HepG2 (cell line): ENCODE data around the gene PRRT2. TPM values are rescaled to one million over a fixed set of nuclear protein-coding genes. Genes with fewer than 3 reads are reported as not detected.

Experiments
- DBP ChIP-seq: sonication (generic); formaldehyde crosslinking; IDR thresholded peaks from 2 replicates; pipeline ENCODE4 v1.4.0; 2020; ENCODE audit warnings: missing genetic modification reagents; ENCODE audit errors: not compliant biosample characterization
- FOXO4 ChIP-seq: sonication (generic); formaldehyde crosslinking; conservative IDR thresholded peaks from 2 replicates; pipeline ENCODE4 v1.8.1; 2023; ENCODE audit warnings: missing genetic modification reagents
- GATAD1 ChIP-seq: IDR thresholded peaks from 2 replicates; pipeline ENCODE4 v1.6.1; 2016; ENCODE audit warnings: missing genetic modification reagents, missing compliant biosample characterization
- KIAA2018 ChIP-seq: sonication (generic); formaldehyde crosslinking; IDR thresholded peaks from 2 replicates; pipeline ENCODE4 v1.5.0; 2020; ENCODE audit warnings: mild to moderate bottlenecking, missing genetic modification reagents, borderline replicate concordance
- MAFF ChIP-seq: IDR thresholded peaks from 2 replicates; pipeline ENCODE4 v1.6.1; 2011; ENCODE audit warnings: low read depth, low read length, improper control_type of control experiment
- NFIB ChIP-seq: sonication (generic); formaldehyde crosslinking; IDR thresholded peaks from 2 replicates; pipeline ENCODE4 v1.9.0; 2021; ENCODE audit warnings: missing genetic modification reagents, mild to moderate bottlenecking, borderline replicate concordance
- NR3C1 ChIP-seq: sonication (generic); formaldehyde crosslinking; IDR thresholded peaks from 2 replicates; pipeline ENCODE4 v1.4.0; 2020; ENCODE audit warnings: missing genetic modification reagents
- RCOR2 ChIP-seq: IDR thresholded peaks from 2 replicates; pipeline ENCODE4 v1.6.1; 2016; ENCODE audit warnings: missing biosample characterization, missing genetic modification reagents
- RFXANK ChIP-seq: IDR thresholded peaks from 2 replicates; pipeline ENCODE4 v1.6.1; 2016
- SATB2 ChIP-seq: sonication (generic); formaldehyde crosslinking; IDR thresholded peaks from 2 replicates; pipeline ENCODE4 v1.5.0; 2020; ENCODE audit warnings: missing genetic modification reagents
- ZBTB20 ChIP-seq: sonication (generic); formaldehyde crosslinking; IDR thresholded peaks from 2 replicates; pipeline ENCODE4 v1.8.1; 2023; ENCODE audit warnings: missing genetic modification reagents, low read depth, mild to moderate bottlenecking, borderline replicate concordance
- ZBTB4 ChIP-seq: sonication (generic); formaldehyde crosslinking; IDR thresholded peaks from 2 replicates; pipeline ENCODE4 v1.4.0; 2020; ENCODE audit warnings: missing genetic modification reagents, mild to moderate bottlenecking, borderline replicate concordance
- ZNF256 ChIP-seq: sonication (generic); formaldehyde crosslinking; conservative IDR thresholded peaks from 2 replicates; pipeline ENCODE4 v1.4.0; 2020; ENCODE audit warnings: missing genetic modification reagents
- ZNF576 ChIP-seq: sonication (generic); formaldehyde crosslinking; IDR thresholded peaks from 2 replicates; pipeline ENCODE4 v1.4.0; 2020; ENCODE audit warnings: mild to moderate bottlenecking, missing genetic modification reagents
- ZNF841 ChIP-seq: sonication (generic); formaldehyde crosslinking; IDR thresholded peaks from 2 replicates; pipeline ENCODE4 v1.8.1; 2023; ENCODE audit warnings: missing genetic modification reagents, borderline replicate concordance
- polyA plus RNA-seq, 8 experiments: library from polyadenylated mRNA; depleted of rRNA in 3 of 8; stranded (reverse) in 7 of 8; unstranded in 1 of 8; fragments of >200 nt; fragmentation: Illumina TruSeq in 4 of 8; extraction: Trizol in 4 of 8; gene quantifications; 2 replicates each; pipeline versions ENCODE4 v1.2.1 to v1.2.3, GENCODE V29; 2011 to 2016; ENCODE audit warnings: low read depth in 4 of 8, missing spikeins in 1 of 8, mixed read lengths in 1 of 8; ENCODE audit not compliant: insufficient read depth in 1 of 8
- total RNA-seq, 5 experiments: library from RNA; depleted of rRNA; stranded (reverse); fragments of >200 nt; fragmentation: Illumina TruSeq; extraction: Trizol; gene quantifications; 2 replicates each; pipeline ENCODE4 v1.2.3, GENCODE V29; 2016; ENCODE audit warnings: low read depth in 1 of 5

Gene PRRT2
- total and polyA plus RNA-seq, 2 of the 13 experiments (the other 11 are each of a cell fraction or from before 2014, with no cell fraction given), result 0.51 to 1.1 TPM

- no peak for TF ChIP-seq KIAA2018 (CRISPR knock-in tag)
- TF ChIP-seq MAFF, result no peak
- TF ChIP-seq RCOR2 (CRISPR knock-in tag), result 0 out of 2 replicates have a peak, but pooled peaks have one; percentile 38
- TF ChIP-seq GATAD1 (CRISPR knock-in tag), result peak; percentile 90
- TF ChIP-seq ZBTB4 (CRISPR knock-in tag), result no peak
- no peak for TF ChIP-seq ZNF841 (CRISPR knock-in tag)
- peak; percentile 88 for TF ChIP-seq RFXANK (CRISPR knock-in tag)
- TF ChIP-seq SATB2 (CRISPR knock-in tag), result no peak; the same call in 1 of the 2 replicates
- no peak for TF ChIP-seq NFIB (CRISPR knock-in tag)
- TF ChIP-seq NR3C1 (CRISPR knock-in tag), result no peak
- no peak for TF ChIP-seq DBP
- no peak for TF ChIP-seq ZBTB20 (CRISPR knock-in tag)
- no peak for TF ChIP-seq ZNF576 (CRISPR knock-in tag)
- TF ChIP-seq FOXO4, result no peak
- TF ChIP-seq ZNF256 (CRISPR knock-in tag), result peak; percentile 48
Measured at GRCh38 chr16:29862884-29863668, 51.1 kb downstream of the PRRT2 start, which contains the start of gene CDIPT (continued).
